RWPE1 (cell line): ENCODE data around the gene KAT6B.

ENCODE experiments used
- CTCF ChIA-PET: fragments of 350-600 bp; sonication (Branson Sonifier 250); formaldehyde crosslinking; extraction: SDS; loops from one replicate; lab custom pipeline; 2021; lab: Yijun Ruan, JAX
- POLR2A ChIA-PET: fragments of 400-600 bp; formaldehyde crosslinking; extraction: SDS; loops from one replicate; lab custom pipeline; 2020; ENCODE audit warnings: antibody characterized with exemption; ENCODE audit not compliant: low non-redundant PET; lab: Yijun Ruan, JAX
- DNase-seq: peaks from one replicate; pipeline ENCODE4 v3.0.0; 2012; ENCODE audit warnings: low spot score
- H3K27ac ChIP-seq: fragments of 450-650 bp; 2 replicates; pipeline ENCODE4 v1.5.1; 2017
- TF ChIP-seq, protein P1 (sequence below): fragments of 450-650 bp; conservative IDR thresholded peaks from 2 replicates; pipeline ENCODE4 v1.5.1; 2017; ENCODE audit warnings: low read depth, mild to moderate bottlenecking

KAT6B gene

GRCh38 chr10:74877898-74878297, 51.5 kb downstream of the KAT6B start:
- ChIA-PET CTCF (no interaction called here), POLR2A (no interaction called here)
- no peak overlapping the region for H3K27ac ChIP-seq
- no peak for DNase-seq
- TF ChIP-seq, protein P1, sequence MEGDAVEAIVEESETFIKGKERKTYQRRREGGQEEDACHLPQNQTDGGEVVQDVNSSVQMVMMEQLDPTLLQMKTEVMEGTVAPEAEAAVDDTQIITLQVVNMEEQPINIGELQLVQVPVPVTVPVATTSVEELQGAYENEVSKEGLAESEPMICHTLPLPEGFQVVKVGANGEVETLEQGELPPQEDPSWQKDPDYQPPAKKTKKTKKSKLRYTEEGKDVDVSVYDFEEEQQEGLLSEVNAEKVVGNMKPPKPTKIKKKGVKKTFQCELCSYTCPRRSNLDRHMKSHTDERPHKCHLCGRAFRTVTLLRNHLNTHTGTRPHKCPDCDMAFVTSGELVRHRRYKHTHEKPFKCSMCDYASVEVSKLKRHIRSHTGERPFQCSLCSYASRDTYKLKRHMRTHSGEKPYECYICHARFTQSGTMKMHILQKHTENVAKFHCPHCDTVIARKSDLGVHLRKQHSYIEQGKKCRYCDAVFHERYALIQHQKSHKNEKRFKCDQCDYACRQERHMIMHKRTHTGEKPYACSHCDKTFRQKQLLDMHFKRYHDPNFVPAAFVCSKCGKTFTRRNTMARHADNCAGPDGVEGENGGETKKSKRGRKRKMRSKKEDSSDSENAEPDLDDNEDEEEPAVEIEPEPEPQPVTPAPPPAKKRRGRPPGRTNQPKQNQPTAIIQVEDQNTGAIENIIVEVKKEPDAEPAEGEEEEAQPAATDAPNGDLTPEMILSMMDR, result no peak

GRCh38 chr10:74880041-74880440, 53.6 kb downstream of the KAT6B start:
- H3K27ac ChIP-seq, result no peak overlapping the region
- ChIA-PET POLR2A (no interaction called here), CTCF (interaction anchor here (0.6 to 1.2 kb wide), 4 partner anchors 135 to 650 kb away, joined by 4 to 7 read pairs (median 5); no protein-coding TSS in a partner anchor)
- DNase-seq, result no peak
- TF ChIP-seq, protein P1, result no peak

- H3K27ac ChIP-seq, result no peak overlapping the region
- TF ChIP-seq, protein P1, result no peak
- DNase-seq, result no peak
- CTCF ChIA-PET, result no interaction called here
- POLR2A ChIA-PET, result no interaction called here
These were observed 55.0 kb downstream of the KAT6B start for GRCh38 chr10:74881253-74881884.

DNA sequence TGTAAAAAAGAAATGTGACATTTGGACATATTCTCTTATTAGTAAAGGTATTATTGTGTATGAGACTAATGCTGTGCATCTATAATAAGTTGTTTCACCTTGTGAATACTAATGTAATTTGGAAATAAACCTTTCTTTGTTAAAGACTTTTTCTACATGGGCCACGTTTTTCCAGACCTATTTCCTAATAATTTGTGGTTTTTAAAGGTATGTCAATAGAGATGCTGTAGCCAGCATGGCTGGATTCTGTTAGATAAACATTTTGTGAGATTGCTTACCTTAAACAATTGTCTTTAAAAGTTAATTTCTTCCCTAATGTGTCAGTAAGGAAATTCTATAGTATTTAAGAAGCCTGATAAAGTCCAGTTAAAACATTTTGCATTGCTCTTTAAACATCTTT, 56.0 kb downstream of the KAT6B start:
- no peak overlapping the region for H3K27ac ChIP-seq
- TF ChIP-seq, protein P1, result no peak
- ChIA-PET CTCF (no interaction called here), POLR2A (no interaction called here)
- no peak for DNase-seq

- DNase-seq, result no peak
- TF ChIP-seq, protein P1, result no peak
- H3K27ac ChIP-seq, result no peak overlapping the region
- ChIA-PET CTCF (interaction anchor here (0.7 kb wide), 1 partner anchor 1247 kb away, joined by 3 read pairs; no protein-coding TSS in a partner anchor), POLR2A (no interaction called here)
These were observed 56.4 kb downstream of the KAT6B start for GRCh38 chr10:74882831-74883230.

GRCh38 chr10:74883428-74883827, 57.0 kb downstream of the KAT6B start:
- DNase-seq, result no peak
- TF ChIP-seq, protein P1, result no peak
- H3K27ac ChIP-seq, result no peak overlapping the region
- CTCF ChIA-PET, result interaction anchor here (0.7 kb wide), 1 partner anchor 1248 kb away, joined by 3 read pairs; no protein-coding TSS in a partner anchor
- POLR2A ChIA-PET, result no interaction called here
